ENCODE data around the gene ZCCHC7.
"Not testable (repeated sequence)": the region's sequence is repeated elsewhere in the genome, so short reads cannot be mapped to it uniquely, and the experiment has no call there.

Gene ZCCHC7

DNA sequence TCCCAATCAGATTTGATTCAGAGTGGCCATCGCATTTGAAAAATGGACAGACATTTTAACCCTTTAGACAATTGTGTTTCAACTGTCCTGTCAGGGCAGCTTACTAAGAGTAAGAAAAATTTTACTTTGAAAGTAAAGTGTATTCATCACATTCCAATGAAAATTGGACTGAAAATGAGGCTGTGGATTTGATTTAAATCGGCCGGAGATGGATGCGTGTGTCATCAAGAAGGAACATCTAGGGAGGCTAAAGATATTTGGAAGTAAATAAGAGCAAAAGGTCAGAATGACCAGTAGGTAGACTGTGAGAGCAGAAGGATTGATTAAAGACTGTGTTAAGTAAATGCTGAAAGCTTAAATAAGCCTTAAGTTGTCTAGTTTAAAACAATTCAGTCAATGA is 1.5 kb downstream of the ZCCHC7 start:
- DNase-seq: no peak

DNA sequence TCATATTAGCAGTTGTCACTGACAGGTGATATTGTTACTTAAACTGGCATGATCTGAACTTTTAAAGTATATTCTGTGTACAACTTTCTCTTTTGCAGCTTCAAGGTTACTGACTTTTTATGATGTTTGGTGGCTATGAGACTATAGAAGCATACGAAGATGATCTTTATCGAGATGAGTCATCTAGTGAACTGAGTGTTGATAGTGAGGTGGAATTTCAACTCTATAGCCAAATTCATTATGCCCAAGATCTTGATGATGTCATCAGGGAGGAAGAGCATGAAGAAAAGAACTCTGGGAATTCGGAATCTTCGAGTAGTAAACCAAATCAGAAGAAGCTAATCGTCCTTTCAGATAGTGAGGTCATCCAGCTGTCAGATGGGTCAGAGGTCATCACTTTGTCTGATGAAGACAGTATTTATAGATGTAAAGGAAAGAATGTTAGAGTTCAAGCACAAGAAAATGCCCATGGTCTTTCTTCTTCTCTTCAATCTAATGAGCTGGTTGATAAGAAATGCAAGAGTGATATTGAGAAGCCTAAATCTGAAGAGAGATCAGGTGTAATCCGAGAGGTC is 5.9 kb downstream of the ZCCHC7 start:
- no peak for DNase-seq

DNA sequence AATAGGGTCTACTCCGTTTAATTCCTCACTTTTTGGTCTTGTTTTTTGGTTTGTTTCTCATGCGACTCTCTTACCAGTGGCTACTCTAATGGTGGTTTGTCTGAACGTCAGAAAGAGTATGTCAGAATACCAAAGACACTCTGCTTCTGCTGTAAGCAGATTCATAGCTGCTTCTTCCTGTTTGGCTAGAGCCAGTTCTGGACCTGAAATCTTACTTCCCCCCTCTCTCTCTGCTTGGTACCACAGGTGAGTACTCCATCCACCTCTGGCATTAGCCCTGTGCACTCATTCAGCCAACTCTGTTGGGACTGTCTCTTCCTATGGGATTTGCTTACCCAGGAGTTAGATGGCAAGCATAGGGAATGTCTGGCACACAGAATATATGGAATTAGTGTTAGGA is 6.6 kb downstream of the ZCCHC7 start:
- DNase-seq: no peak

DNA sequence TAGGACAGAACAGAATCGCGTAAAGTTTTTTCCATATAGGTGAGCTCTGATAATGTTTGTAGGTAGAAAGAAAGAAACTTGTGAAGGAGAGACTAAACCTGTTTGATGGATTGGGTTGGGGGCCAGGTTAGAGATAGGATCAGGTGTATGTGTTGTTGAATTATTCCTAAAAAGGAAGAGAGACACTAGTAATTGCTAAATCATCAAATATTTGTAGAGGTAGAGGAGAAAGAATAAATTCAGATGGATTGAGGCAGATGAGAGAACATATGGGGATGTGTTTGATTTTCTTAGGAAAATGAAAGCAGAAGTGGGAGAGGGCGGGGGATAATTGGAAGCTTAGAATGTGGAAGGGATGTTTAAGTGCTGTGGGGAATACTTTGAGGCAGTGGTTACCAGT is 7.7 kb downstream of the ZCCHC7 start:
- no peak for DNase-seq

DNA sequence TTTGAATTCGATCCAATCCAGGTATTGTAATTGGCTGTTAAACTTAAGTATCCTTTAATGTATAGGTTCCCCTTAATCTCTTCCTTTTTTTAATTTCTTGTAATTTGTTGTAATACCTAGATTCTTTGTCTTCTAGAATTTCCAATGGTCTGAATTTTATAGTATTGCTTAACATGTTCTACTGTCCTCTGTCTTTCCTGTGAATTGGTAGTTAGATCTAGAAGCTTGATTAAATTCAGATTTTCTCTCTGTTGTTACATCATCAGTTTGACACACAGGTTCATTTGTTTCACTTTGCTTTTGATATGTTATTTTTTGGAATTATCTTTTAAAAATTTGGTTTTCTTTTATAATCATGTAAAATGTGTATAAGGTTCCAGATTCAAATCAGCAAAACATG is 13.8 kb downstream of the ZCCHC7 start:
- DNase-seq: no peak

DNA sequence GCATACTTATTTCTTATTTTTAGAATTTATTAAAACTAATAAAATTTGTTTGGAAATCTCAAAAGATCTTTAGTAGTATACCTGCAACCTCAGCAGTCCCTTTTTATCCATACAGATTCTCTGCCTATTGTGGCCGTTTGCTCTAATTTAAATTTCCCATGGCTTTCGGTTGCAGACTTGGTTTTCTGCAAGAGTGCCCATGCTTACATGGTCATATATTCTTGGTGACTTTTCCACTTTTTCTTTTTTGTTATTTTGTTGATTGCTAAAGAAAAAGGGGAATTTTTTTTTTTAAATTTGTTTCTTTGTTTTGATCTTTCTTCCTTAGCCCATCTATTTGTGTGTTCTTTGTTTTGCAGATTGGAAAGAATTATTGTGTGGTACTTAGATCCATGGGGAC is 20.6 kb downstream of the ZCCHC7 start:
- no peak for DNase-seq

DNA sequence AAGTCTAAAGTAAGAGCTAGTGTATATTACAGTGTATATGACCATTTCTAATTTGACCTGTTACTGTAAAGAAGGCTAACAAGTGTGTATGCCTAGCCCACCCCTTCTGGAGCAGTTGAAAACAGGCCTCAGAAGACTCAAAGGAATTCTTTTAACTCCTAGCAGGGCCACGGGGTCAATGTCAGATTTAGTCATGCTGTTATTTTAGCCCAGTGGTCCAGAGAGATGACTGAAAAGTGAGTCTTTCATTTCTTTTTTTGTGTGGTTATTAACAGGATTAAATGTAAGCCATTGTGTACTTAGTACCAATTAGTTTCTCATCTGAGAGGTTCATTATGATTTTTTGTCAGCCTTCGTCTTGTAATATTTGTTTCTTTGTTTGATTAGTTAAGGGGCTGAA is 24.4 kb downstream of the ZCCHC7 start:
- DNase-seq: no peak

DNA sequence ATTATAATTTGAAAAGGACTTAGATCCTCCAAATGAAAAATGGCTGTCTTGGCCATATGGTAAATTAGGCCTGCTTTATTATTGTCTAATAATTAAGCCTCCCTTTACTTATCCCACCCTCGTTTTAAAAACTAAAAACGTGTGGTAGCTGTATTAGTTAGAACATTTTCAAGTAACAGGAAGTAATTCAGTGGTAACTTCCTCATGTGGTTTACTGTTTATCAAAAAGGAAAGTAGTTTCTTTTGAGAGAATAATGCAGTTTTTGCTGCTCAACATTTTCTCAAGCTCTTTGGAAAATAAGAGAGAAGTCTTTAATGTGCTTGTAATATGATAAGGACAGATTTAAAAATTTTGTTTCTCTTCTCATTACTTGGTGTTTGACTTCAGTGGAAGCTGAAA is 26.0 kb downstream of the ZCCHC7 start:
- DNase-seq: no peak

DNA sequence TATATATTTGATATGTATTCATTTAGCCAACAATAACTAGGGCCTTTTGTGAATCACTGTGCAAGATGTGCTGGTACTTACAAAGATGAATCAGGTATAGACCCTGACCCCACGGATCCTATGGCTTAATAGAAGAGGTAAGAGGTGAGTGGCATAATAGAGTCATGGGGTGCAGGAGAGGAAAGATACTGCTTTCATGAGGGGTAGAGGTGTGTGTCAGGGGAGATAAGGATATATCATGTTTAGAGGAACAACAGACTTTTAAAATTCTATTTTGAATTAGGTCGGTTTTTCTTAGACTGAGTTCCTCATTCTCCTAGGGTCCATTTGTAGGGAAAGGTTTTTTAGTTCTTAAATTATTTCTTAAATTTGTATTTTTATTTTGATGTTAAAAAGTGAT is 27.8 kb downstream of the ZCCHC7 start:
- DNase-seq: no peak

DNA sequence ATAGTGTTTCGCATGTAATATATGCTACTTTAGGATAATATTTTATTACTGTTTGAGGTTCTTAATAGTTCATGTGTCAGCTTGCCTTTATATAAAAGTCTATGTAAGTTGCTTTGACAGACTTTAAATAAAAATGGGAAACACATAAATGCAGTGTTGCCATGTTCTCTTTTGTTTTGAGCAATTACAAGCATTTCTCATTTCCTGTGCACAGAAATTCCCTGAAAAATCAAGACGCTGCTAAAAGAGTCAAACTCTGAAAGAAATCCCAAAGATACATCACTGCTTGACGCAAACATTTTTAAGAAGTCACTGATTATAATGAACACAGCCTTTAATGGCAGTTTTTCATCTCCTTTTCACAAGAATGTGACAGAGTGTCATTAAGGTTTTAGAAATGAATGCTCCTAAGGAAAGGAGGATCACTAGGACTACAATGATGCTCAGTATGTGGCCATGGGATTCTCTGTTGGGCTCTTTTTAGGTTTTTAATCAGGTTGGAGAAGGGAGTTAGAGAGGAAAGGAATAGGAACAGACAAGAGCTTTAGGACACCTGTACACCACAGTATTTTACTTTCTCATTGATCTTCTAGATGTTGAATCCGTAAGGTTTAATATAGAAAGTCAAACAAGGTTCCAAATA is 29.4 kb downstream of the ZCCHC7 start:
- DNase-seq: no peak

DNA sequence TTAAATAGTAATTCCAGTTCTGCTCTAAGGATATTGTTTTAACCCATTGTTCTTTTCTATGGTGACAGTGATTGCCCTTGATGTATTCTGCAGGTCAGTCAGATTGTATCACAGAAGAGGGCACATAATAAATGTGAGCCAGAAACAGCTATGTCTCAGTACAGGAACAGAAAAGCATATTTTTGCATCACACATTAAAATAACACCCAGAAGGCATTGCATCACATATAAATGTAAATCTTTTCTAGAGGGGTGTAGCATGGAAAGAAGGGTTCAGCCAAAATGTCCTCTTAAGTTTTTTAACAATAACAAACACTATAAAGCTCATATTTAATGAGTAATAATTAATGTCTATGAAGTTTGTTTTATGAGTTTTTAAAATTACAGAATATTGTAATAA is 30.0 kb downstream of the ZCCHC7 start:
- DNase-seq: no peak

DNA sequence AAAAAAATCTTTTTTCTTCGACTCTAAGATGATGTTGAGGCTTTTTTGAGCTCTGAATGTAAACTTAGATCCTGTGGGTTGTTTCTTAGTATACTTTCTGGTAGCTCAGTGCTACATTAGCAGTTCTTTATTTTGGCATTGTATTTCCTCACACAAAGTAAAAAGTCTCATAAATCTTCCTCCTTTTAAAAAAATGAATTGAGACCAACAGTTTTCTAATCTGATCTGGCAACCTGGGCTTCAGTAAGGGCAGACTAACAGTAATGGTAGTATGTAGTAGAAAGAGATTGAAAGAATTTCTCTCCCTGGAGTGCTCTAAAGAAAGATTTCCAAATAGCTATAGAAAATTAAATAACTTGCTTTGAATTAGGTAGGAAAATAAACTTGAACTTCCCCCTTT is 31.4 kb downstream of the ZCCHC7 start:
- DNase-seq: no peak

DNA sequence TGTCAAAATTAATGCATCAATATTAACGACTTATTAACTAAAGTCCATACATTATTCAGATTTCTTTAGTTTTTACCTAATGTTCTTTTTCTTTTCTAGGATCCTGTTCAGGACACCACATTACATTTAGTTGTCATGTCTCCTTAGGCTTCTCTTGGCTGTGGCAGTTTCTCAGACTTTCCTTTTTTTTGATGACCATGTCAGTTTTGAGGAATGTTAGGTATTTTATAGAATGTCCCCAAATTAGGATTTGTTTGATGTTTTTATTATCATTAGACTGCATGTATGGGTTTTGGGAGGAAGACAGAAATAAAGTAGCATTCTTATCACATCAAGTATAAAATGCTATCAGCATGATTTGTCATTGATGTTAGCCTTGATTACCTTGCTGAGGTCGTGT is 32.0 kb downstream of the ZCCHC7 start:
- DNase-seq: no peak

DNA sequence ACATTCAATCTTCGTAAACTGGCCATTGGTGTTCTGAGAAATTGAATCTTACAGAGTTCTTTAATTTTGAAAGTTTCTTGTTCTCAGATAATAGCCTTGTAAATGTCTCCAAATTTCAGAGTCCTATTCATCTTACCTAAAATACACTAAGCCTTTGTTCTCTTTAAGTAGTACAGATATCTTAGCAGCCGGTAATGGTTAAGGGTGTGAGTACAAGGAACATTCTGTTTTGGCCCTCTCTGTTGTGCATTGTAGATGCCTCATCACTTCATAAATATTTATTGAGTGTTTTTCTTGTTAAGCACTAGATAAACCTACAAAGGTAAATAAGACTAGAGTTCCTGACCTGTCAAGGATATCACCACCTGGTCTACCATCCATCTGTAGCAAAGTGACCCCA is 35.2 kb downstream of the ZCCHC7 start:
- DNase-seq: no peak

DNA sequence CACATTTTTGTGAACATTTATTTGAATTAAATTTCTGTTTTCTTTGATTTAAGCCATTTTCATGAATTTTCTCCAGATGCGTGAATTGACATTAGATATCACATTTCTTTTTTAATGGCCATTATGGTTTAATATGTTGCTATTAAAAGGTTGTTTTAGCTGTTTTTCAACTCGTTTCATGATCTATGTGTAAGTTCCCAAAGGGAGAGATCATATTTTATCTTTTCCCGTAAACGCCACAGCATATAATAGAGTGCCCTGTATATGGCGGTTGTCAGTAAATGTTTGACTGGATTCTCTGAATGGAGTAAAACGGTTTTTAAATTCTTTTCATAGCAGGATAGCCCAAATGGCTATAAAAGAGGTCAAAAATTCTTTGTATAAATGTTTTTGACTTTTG is 35.8 kb downstream of the ZCCHC7 start:
- DNase-seq: no peak

DNA sequence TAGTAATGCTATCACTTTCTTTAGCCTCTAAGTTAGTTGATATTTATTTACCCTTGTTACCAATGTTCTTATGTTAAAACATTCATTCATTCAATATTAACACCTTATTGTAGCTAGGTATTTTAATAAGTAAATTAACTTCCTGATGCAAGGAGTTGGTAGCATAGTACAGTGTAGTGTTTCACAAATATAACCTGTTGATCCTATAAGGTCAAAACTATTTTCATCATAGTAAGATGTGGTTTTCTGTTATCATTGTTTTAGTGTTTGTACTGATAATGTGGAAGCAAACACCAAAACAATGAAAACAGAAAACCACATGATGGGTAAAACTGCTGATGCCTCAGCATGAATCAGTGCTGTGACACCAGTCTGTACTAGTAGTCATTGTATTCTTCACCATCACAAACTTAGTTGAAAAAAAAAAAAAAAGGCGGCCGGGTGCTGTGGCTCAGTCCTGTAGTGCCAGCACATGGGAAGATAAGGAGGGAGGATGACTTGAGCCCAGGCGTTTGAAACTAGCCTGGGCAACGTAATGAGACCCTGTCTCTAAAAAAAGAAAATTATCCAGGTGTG is 36.5 kb downstream of the ZCCHC7 start:
- no peak for DNase-seq

DNA sequence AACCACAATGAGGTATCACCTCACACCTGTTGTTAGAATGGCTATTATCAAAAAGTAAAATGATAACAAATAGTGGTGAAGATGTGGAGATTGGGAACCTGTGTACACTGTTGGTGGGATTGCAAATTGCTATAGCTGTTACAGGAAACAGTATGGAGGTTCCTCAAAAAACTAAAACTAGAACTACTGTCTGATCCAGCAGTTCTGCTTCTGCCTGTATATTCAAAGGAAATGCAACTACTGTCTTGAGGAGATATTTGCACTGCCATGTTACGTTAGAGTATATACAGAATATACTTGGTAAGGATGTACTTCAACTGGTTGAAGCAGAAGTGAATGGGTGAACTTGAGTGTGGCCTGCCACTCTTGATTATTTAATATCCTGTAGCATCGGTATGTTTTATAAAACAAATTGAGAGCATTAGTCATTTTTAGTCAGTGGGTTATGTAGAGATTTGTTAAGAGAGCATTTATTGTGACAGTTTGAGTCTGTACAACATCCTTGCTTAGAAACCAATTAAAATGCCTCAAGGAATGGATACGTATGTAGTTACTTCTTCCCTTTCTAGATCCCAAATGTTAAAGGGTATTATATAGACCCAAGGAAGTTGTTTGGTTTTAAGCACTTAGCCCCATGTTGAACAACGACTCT is 37.5 kb downstream of the ZCCHC7 start:
- no peak for DNase-seq

DNA sequence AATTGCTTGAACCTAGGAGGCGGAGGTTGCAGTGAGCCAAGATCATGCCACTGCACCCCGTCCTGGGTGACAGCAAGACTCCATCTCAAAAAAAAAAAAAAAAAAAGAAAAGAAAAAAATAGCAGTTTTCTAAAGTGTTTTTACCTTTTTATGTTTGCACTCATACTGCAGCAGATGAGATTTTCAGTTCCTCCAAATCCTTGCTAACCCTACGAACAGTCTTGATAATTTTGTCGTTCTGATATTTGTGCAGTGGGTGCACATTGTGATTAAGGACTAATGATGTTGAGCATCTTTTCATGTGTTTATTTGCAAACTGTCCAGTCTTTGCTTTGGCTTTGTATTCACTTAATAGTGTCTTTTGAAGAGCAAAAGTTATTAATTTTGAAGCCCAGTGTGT is 42.9 kb downstream of the ZCCHC7 start:
- DNase-seq: no peak

DNA sequence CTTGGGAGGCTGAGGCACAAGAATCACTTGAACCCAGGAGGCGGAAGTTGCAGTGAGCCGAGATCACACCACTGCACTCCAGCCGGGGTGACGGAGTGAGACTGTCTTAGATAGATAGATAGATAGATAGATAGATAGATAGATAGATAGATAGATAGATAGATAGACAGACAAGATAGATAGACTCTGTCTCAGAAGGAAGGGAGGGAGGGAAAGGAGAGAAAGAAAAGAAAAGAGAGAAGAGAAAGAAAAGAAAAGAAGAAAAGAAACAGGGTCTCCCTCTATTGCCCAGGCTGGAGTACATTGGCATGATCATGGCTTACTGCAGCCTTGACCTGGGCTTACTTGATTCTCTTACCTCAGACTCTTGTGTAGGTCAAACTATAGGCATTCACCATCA is 44.0 kb downstream of the ZCCHC7 start:
- DNase-seq: not testable (repeated sequence)

DNA sequence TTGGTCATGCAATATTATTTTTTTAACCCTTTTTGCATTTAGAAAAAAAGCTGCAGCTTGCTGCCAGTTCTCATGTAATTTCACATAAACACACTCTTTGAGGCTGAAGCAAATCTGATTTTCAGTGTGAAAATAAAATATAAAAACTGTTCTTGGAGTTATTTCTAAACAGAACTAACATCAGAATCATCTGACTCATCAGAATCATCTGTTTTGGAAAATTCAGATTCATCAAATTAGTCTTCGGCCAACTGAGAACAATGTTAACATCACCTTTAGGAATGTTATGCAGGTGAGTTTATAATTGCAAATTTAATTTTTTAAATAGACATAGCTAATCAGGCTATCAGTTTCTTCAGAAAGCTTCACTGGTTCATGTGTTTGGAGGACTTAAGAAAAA is 45.3 kb downstream of the ZCCHC7 start:
- DNase-seq: no peak

DNA sequence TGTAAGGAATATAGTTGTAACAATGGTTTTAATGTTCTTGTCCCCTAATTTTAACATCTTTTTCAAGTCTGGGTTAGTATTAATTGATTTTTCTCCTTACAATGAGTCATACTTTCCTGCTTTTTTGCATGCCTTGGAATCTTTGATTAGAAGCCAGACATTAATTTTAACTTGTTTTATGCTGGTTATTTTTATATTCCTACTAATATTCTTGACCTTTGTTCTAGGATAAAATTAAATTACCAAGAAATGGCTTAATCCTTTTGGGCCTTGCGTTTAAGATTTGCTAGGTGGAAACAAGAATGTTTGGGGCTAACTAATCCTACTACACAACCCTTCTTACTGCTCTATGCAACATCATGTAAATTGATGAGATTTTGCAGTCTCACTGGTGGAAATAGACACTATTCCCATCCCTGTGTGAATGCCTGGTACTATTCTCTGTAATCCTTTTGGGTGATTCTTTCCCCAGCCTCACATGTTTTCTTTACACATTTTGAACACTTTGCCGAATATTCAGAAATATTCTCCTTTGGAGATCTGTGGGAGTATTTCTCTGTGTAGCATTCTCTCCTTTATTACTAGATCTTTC is 47.2 kb downstream of the ZCCHC7 start:
- DNase-seq: no peak

DNA sequence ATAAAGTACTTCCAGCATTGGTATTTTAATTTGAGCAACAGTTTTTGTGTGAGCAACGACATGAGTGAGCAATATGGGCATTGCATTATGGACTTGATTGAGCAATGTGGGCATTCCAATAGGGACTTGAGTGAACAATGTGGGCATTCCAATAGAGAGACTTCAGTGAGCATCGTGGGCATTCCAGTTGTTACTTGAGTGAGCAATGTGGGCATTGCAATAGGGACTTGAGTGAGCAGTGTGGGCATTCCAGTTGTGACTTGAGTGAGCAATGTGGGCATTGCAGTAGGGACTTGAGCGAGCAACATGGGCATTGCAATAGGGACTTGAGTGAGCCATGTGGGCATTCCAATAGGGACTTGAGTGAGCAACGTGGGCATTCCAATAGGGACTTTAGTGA is 52.2 kb downstream of the ZCCHC7 start:
- DNase-seq: no peak

DNA sequence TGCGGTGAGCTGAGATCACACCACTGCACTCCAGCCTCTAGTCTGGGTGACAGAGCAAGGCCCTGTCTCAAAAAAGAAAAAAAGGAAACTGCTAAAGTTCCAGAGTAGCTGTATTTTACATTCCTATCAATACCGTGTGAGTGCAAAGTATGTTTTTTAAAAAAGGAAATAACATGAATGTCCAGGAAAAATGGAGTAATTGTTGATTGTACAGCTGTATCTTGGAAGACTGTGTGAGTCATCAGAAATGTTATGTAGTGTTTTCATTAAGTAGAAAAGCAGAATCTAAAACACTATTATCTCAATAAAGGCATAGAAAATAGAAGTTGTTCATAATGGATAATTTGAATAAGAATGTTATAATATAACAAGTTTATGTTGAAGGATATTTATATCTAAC is 53.9 kb downstream of the ZCCHC7 start:
- no peak for DNase-seq

DNA sequence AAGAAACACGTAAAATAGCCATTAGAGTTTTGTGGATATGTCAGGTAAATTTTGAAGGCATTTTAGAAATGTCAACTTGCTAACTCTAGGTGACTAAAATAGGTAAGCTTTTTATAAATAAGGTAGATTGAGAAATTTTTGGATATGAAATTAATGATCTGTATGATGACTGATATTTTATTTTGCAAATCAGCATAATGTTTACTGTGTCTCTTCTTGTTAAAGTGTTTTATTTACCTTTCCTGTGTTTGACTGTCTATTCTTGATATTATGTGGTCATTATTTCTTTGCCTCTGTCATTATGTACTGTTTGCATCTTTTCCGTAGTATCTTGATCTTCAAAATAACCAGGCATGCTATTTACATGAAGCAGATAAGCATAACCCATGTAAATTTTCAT is 58.4 kb downstream of the ZCCHC7 start:
- DNase-seq: no peak
